Subcutaneous adipose tissue (tissue), 4 donors: ENCODE data around the gene DRC3. TPM values are rescaled to one million over a fixed set of nuclear protein-coding genes. Genes with fewer than 3 reads are reported as not detected.

Experiments used
- total RNA-seq, 4 donors: library from RNA; depleted of rRNA; stranded (reverse); fragments of >200 nt; gene quantifications; one replicate each; pipeline ENCODE4 v1.1.0, GENCODE V29; 2016
- TF ChIP-seq, protein P1 (sequence below): fragments of 450-650 bp; IDR thresholded peaks from one replicate; pipeline ENCODE4 v1.5.1; 2016; ENCODE audit warnings: low read depth, mild to moderate bottlenecking, control low read depth, antibody characterized with exemption, moderate library complexity

DRC3 gene
- total RNA-seq, 4 donors from 2014 or later, result 0.38 to 1.3 (median 0.91) TPM

DNA sequence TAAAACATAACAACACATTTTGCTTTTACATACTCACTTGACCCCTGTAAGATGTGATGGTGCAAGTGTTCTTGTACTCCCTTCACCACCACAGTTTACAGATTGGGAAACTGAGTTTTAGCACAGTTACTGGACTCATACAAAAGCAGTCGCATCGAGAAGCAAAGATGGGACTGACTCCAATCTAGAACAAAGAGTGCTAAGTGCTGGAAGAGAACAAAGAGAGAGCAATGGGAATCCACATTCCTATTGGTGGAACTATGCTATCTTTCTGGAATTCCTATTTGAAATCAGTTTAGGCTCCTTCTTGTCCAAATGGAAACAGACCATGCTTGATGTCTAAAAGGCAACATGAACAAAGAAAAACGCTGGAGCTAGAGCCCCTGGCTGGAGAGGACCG is 9.6 kb upstream of the DRC3 start:
- TF ChIP-seq, protein P1, sequence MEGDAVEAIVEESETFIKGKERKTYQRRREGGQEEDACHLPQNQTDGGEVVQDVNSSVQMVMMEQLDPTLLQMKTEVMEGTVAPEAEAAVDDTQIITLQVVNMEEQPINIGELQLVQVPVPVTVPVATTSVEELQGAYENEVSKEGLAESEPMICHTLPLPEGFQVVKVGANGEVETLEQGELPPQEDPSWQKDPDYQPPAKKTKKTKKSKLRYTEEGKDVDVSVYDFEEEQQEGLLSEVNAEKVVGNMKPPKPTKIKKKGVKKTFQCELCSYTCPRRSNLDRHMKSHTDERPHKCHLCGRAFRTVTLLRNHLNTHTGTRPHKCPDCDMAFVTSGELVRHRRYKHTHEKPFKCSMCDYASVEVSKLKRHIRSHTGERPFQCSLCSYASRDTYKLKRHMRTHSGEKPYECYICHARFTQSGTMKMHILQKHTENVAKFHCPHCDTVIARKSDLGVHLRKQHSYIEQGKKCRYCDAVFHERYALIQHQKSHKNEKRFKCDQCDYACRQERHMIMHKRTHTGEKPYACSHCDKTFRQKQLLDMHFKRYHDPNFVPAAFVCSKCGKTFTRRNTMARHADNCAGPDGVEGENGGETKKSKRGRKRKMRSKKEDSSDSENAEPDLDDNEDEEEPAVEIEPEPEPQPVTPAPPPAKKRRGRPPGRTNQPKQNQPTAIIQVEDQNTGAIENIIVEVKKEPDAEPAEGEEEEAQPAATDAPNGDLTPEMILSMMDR, result no peak

DNA sequence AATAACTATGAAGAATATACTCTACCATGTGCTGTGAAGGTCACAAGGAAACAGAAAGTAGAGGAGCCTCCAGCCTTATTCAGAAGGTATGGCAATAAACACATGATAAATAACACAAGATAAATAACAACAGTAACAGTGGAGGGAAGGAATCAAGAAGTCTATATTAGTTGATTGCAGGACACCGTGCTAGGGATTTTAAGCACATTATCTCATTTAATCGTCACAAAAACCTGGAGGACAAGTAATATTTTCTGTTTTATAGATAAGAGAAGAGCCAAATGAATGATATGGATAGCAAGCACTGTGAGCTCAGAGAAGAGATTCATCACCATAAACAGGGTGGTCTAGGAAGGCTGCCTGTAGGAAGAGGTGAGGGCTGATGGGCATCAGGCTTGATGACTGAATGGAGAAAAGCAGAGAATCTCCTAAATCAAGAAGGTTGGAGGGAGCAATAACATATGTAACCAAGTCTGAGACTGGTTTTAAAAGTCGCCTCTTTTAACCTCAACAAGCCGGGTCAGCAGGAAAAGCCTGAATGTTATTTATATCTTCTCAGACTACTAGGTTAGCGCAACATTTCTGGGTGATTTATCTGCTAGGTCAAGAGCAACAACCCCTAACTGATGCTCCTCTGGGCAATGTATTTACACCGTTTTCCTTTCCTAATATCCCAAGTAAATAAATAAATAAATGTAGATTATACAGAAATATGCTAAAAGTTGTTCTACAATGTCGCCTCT is 8.8 kb upstream of the DRC3 start:
- TF ChIP-seq, protein P1, result no peak

- TF ChIP-seq, protein P1, result no peak
Observed at GRCh38 chr17:17964710-17965109, 8.0 kb upstream of the DRC3 start.

DNA sequence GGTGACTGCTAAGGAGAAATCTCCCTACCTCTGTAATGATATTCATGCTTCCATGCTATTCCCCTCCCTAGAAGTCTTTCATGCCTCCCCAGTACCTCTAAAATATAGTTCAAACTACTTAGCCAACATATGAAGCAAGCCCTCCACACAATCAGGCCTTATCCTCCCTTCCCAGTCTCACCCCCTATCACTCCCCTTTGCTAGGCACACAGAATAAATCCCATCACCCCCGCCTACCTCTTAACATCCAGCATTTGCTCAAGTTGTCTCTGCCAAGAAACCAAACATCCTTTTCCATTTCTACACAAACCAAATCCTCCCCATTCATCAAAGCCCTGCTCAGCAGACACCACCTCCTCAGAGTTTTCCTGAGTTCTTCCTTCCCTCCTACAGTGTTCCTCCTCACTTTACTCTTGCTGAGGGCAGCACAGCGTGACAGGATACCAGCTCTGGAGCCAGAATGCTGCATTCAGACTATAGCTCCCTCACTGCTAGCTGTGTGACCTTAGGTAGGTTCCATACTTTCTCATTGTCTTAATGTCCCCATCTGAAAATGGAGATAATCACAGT is 7.4 kb upstream of the DRC3 start:
- TF ChIP-seq, protein P1, result no peak

- TF ChIP-seq, protein P1, result no peak
Observed at GRCh38 chr17:17966399-17966798, 6.3 kb upstream of the DRC3 start.

GRCh38 chr17:17970699-17971430 is 1.8 kb upstream of the DRC3 start:
- TF ChIP-seq, protein P1, result no peak
